ENCODE results near the gene DDAH2.

DDAH2 gene

GRCh38 chr6:31728767-31729514 is at the start of gene DDAH2:
DDAH2 (minus strand) TSS chr6:31729299; CDS start chr6:31729161, 138 bp downstream.
- no peak for DNase-seq (ENCODE audit: low read depth in 2 of 2)

- no peak for DNase-seq (ENCODE audit: low read depth in 2 of 2)
Observed at GRCh38 chr6:31778193-31778592, 49.1 kb upstream of the DDAH2 start.

GRCh38 chr6:31777667-31778050 is 48.6 kb upstream of the DDAH2 start:
- DNase-seq (ENCODE audit: low read depth in 2 of 2) = no peak

GRCh38 chr6:31776989-31777666 is 48.0 kb upstream of the DDAH2 start, which contains the start of gene VWA7:
VWA7 (minus strand) TSS chr6:31777328; CDS start chr6:31776779, 549 bp downstream.
- no peak for DNase-seq (ENCODE audit: low read depth in 2 of 2)

GRCh38 chr6:31776485-31776988 is 47.4 kb upstream of the DDAH2 start:
- DNase-seq (ENCODE audit: low read depth in 2 of 2) = no peak

GRCh38 chr6:31775633-31776484 is 46.8 kb upstream of the DDAH2 start:
- DNase-seq (ENCODE audit: low read depth in 2 of 2) = no peak

- no peak for DNase-seq (ENCODE audit: low read depth in 2 of 2)
Observed at GRCh38 chr6:31775184-31775583, 46.1 kb upstream of the DDAH2 start.

- DNase-seq (ENCODE audit: low read depth in 2 of 2) = no peak
Observed at GRCh38 chr6:31771992-31772358, 42.9 kb upstream of the DDAH2 start.

GRCh38 chr6:31770860-31771259 is 41.8 kb upstream of the DDAH2 start:
- no peak for DNase-seq (ENCODE audit: low read depth in 2 of 2)

GRCh38 chr6:31769684-31770371 is 40.7 kb upstream of the DDAH2 start:
- no peak for DNase-seq (ENCODE audit: low read depth in 2 of 2)

GRCh38 chr6:31768363-31769257 is 39.5 kb upstream of the DDAH2 start:
- no peak for DNase-seq (ENCODE audit: low read depth in 2 of 2)

GRCh38 chr6:31767096-31767645 is 38.1 kb upstream of the DDAH2 start:
- no peak for DNase-seq (ENCODE audit: low read depth in 2 of 2)

- DNase-seq (ENCODE audit: low read depth in 2 of 2) = no peak
Observed at GRCh38 chr6:31765910-31766794, 37.1 kb upstream of the DDAH2 start.

- DNase-seq (ENCODE audit: low read depth in 2 of 2) = no peak
Observed at GRCh38 chr6:31765559-31765909, 36.4 kb upstream of the DDAH2 start.

GRCh38 chr6:31764198-31764597 is 35.1 kb upstream of the DDAH2 start:
- DNase-seq (ENCODE audit: low read depth in 2 of 2) = no peak

GRCh38 chr6:31763619-31763940 is 34.5 kb upstream of the DDAH2 start:
- DNase-seq (ENCODE audit: low read depth in 2 of 2) = peak in 1 of 2 experiments; percentile 17

- no peak for DNase-seq (ENCODE audit: low read depth in 2 of 2)
Observed at GRCh38 chr6:31762878-31763618, 33.9 kb upstream of the DDAH2 start.

GRCh38 chr6:31762356-31762755 is 33.3 kb upstream of the DDAH2 start, which contains the start of gene SAPCD1:
SAPCD1 (plus strand) TSS chr6:31762656; CDS start chr6:31763055, 399 bp downstream.
- DNase-seq (ENCODE audit: low read depth in 2 of 2) = no peak

GRCh38 chr6:31761343-31761742 is 32.2 kb upstream of the DDAH2 start:
- no peak for DNase-seq (ENCODE audit: low read depth in 2 of 2)

All from fibroblast of skin of left biceps (primary cell).